HCT116 (cell line): ENCODE data around the gene SH3GL2. TPM values are rescaled to one million over a fixed set of nuclear protein-coding genes. Genes with fewer than 3 reads are reported as not detected.

Source experiments
- ATAC-seq: fragments of 200-7000 bp; cut with Tn5 transposase; 2 replicates; pipeline ENCODE4 v1.9.1; 2020; ENCODE audit warnings: mild to moderate bottlenecking, moderate library complexity
- BruUV-seq: library from RNA; stranded (reverse); fragments of 400-500 nt; replicated peaks from 2 replicates; lab custom pipeline; 2021; lab: Mats Ljungman, UMichigan
- CTCF ChIA-PET: fragments of 300-600 bp; sonication (Branson Sonifier 250); formaldehyde crosslinking; loops from one replicate; lab custom pipeline; 2021; ENCODE audit warnings: antibody characterized with exemption; lab: Charles Lee
- POLR2A ChIA-PET: fragments of 300-600, 350-600 bp; sonication (Branson Sonifier 250); formaldehyde crosslinking; loops from one replicate; lab custom pipeline; 2021; ENCODE audit warnings: antibody characterized with exemption; lab: Charles Lee
- RAD21 ChIA-PET, 2 experiments: fragments of 300-600 bp; sonication (Branson Sonifier 250); formaldehyde crosslinking; loops; one replicate each; lab custom pipeline; 2023; ENCODE audit warnings: low total read pairs in 2 of 2; ENCODE audit not compliant: uncharacterized antibody in 2 of 2, unreplicated experiment in 2 of 2, low non-redundant PET in 1 of 2; lab: Charles Lee
- DNase-seq: peaks from one replicate; pipeline ENCODE4 v3.0.0-alpha.2; 2010; ENCODE audit warnings: low read depth, low spot score
- H2AFZ ChIP-seq: fragments of 200-600 bp; shearing (Covaris generic), sonication (generic); 2 replicates; pipeline ENCODE4 v1.6.1; 2017; ENCODE audit warnings: low read depth, mixed run types, mixed read lengths, antibody characterized with exemption, low read length; ENCODE audit not compliant: poor library complexity, severe bottlenecking
- H3K27ac ChIP-seq: 2 replicates; pipeline ENCODE4 v1.5.1; 2012; ENCODE audit warnings: low read depth, low read length
- H3K27me3 ChIP-seq: fragments of 200-600 bp; sonication (generic); 2 replicates; pipeline ENCODE4 v1.6.1; 2016; ENCODE audit warnings: mixed run types, low read length, mixed read lengths; ENCODE audit not compliant: insufficient read depth
- H3K36me3 ChIP-seq, 2 experiments: fragments of 200-500 bp in 1 of 2; fragments of 200-600 bp in 1 of 2; sonication (Bioruptor generic) in 1 of 2; sonication (generic) in 1 of 2; 2 replicates each; pipeline versions ENCODE4 v1.5.1 to v1.6.1; 2014 to 2016; ENCODE audit warnings: low read length in 2 of 2, inconsistent platforms in 1 of 2, mixed read lengths in 1 of 2, mixed run types in 1 of 2; ENCODE audit not compliant: insufficient read depth in 2 of 2, control insufficient read depth in 1 of 2
- H3K4me1 ChIP-seq, 2 experiments: fragments of 200-600 bp in 1 of 2; sonication (generic) in 1 of 2; 2 replicates each; pipeline versions ENCODE4 v1.5.1 to v1.6.1; 2012 to 2017; ENCODE audit warnings: low read length in 2 of 2, inconsistent platforms in 1 of 2, mild to moderate bottlenecking in 1 of 2, mixed read lengths in 1 of 2, mixed run types in 1 of 2, moderate library complexity in 1 of 2; ENCODE audit not compliant: insufficient read depth in 2 of 2, control insufficient read depth in 1 of 2
- H3K4me2 ChIP-seq: fragments of 200-600 bp; sonication (generic); 2 replicates; pipeline ENCODE4 v1.6.1; 2017; ENCODE audit warnings: mixed run types, low read length, mixed read lengths
- H3K4me3 ChIP-seq, 2 experiments: fragments of 200-600 bp in 1 of 2; sonication (generic) in 1 of 2; replicated peaks in 1 of 2; 2 replicates each; pipeline ENCODE4 v1.5.1; 2011 to 2016; ENCODE audit warnings: low read length in 2 of 2, control low read depth in 1 of 2, low read depth in 1 of 2, mild to moderate bottlenecking in 1 of 2, mixed read lengths in 1 of 2, mixed run types in 1 of 2
- H3K79me2 ChIP-seq: fragments of 200-600 bp; sonication (generic); 2 replicates; pipeline ENCODE4 v1.6.1; 2017; ENCODE audit warnings: mild to moderate bottlenecking, mixed run types, low read length, moderate library complexity, mixed read lengths; ENCODE audit not compliant: insufficient read depth
- H3K9ac ChIP-seq: fragments of 200-600 bp; sonication (generic); 2 replicates; pipeline ENCODE4 v1.6.1; 2016; ENCODE audit warnings: low read length, mixed read lengths
- H3K9me2 ChIP-seq: fragments of 200-600 bp; sonication (generic), shearing (Covaris generic); 2 replicates; pipeline ENCODE4 v1.6.1; 2017; ENCODE audit warnings: mixed run types, mild to moderate bottlenecking, moderate library complexity; ENCODE audit not compliant: insufficient read depth
- H3K9me3 ChIP-seq, 2 experiments: fragments of 200-500 bp in 1 of 2; fragments of 200-600 bp in 1 of 2; sonication (Bioruptor generic) in 1 of 2; sonication (generic) in 1 of 2; 2 replicates each; pipeline ENCODE4 v1.6.1; 2014 to 2017; ENCODE audit warnings: low read length in 2 of 2, mixed read lengths in 2 of 2, inconsistent platforms in 1 of 2, low read depth in 1 of 2, mild to moderate bottlenecking in 1 of 2, mixed run types in 1 of 2, moderate library complexity in 1 of 2; ENCODE audit not compliant: control insufficient read depth in 1 of 2, insufficient read depth in 1 of 2
- H4K20me1 ChIP-seq: fragments of 200-600 bp; sonication (generic), shearing (Covaris generic); 2 replicates; pipeline ENCODE4 v1.6.1; 2017; ENCODE audit warnings: mixed run types, mild to moderate bottlenecking, moderate library complexity; ENCODE audit not compliant: insufficient read depth
- ATF3 ChIP-seq: IDR thresholded peaks from 2 replicates; pipeline ENCODE4 v1.6.1; 2012
- CEBPB ChIP-seq: IDR thresholded peaks from 2 replicates; pipeline ENCODE4 v1.6.1; 2012; ENCODE audit warnings: low read depth
- EGR1 ChIP-seq: IDR thresholded peaks from 2 replicates; pipeline ENCODE4 v1.6.1; 2012; ENCODE audit warnings: low read depth
- EZH2 ChIP-seq: fragments of 200-600 bp; sonication (generic); IDR thresholded peaks from 2 replicates; pipeline ENCODE4 v1.6.1; 2017; ENCODE audit warnings: antibody characterized with exemption, mixed run types
- JUND ChIP-seq: IDR thresholded peaks from 2 replicates; pipeline ENCODE4 v1.6.1; 2012
- MAX ChIP-seq: IDR thresholded peaks from 2 replicates; pipeline ENCODE4 v1.6.1; 2012
- REST ChIP-seq: IDR thresholded peaks from 2 replicates; pipeline ENCODE4 v1.6.1; 2012; ENCODE audit warnings: low read depth
- SIN3A ChIP-seq: IDR thresholded peaks from 2 replicates; pipeline ENCODE4 v1.6.1; 2012; ENCODE audit warnings: low read depth
- SP1 ChIP-seq: IDR thresholded peaks from 2 replicates; pipeline ENCODE4 v1.6.1; 2012; ENCODE audit warnings: low read depth
- SRF ChIP-seq: IDR thresholded peaks from 2 replicates; pipeline ENCODE4 v1.6.1; 2012; ENCODE audit warnings: low read depth
- YY1 ChIP-seq: IDR thresholded peaks from 2 replicates; pipeline ENCODE4 v1.6.1; 2011; ENCODE audit warnings: low read length, low read depth, moderate library complexity, mild to moderate bottlenecking; ENCODE audit not compliant: insufficient replicate concordance; ENCODE audit errors: extremely low read depth
- ZFX ChIP-seq: fragments of 450-650 bp; IDR thresholded peaks from 2 replicates; pipeline ENCODE4 v1.6.1; 2017
- ZNF274 ChIP-seq: fragments of 200-500 bp; sonication (Bioruptor generic); IDR thresholded peaks from 2 replicates; pipeline ENCODE4 v1.6.1; 2014; ENCODE audit warnings: mild to moderate bottlenecking, low read depth, low read length, inconsistent platforms
- intact Hi-C: fragments of 100-400 bp; cut with micrococcal nuclease; formaldehyde crosslinking; loops from 2 replicates; pipeline ENCODE4 v1.10.0; 2022
- total RNA-seq: library from RNA; stranded (reverse); gene quantifications from one replicate; pipeline ENCODE4 v1.2.1, GENCODE V29; 2021; ENCODE audit not compliant: unreplicated experiment

SH3GL2 gene
- total RNA-seq, 1 experiment from 2014 or later: not detected

GRCh38 chr9:17536027-17536426, 42.8 kb upstream of the SH3GL2 start:
- Histone ChIP-seq H3K9me2 (no peaks in the 10 kb centered on the region), H3K4me2 (no peak overlapping the region)
- TF ChIP-seq SP1 (no peak), SIN3A (no peak), ZFX (no peak), ATF3 (no peak), JUND (no peak), EZH2 (no peak), MAX (no peak), EGR1 (no peak), CEBPB (no peak), SRF (no peak), YY1 (no peak), ZNF274 (no peak), REST (no peak)
- TF ChIP-seq, all 23 proteins: peak for 0
- Histone ChIP-seq H3K27ac (no peak overlapping the region), H3K27me3 (no peaks in the 10 kb centered on the region), H3K9me3 (no peaks in the 10 kb centered on the region), H3K9ac (no peak overlapping the region), H3K79me2 (no peaks in the 10 kb centered on the region), H3K4me3 (no peak overlapping the region), H3K4me1 (no peaks in the 10 kb centered on the region), H2AFZ (no peak overlapping the region), H3K36me3 (no peaks in the 10 kb centered on the region), H4K20me1 (no peaks in the 10 kb centered on the region)
- intact Hi-C loops: no loop called here
- ChIA-PET POLR2A (no interaction called here), RAD21 (no interaction called here), CTCF (no interaction called here)
- BruUV-seq: no TSS peak
- no peak for ATAC-seq
- DNase-seq: no peak
